Gastrocnemius medialis (tissue), 4 donors: ENCODE measurements around the gene ALCAM.

ENCODE experiments used
- CTCF ChIP-seq, 5 experiments: fragments of 450-650 bp in 3 of 5; fragments of 200-600 bp in 2 of 5; sonication (generic) in 2 of 5; IDR thresholded peaks in 4 of 5; conservative IDR thresholded peaks in 1 of 5; 1 replicate in 4 of 5; 2 replicates in 1 of 5; pipeline ENCODE4 v1.5.1; 2016 to 2019; ENCODE audit warnings: antibody characterized with exemption in 5 of 5, mild to moderate bottlenecking in 3 of 5, moderate library complexity in 3 of 5
- POLR2A ChIP-seq, 2 donors: fragments of 450-650 bp; IDR thresholded peaks; one replicate each; pipeline ENCODE4 v1.6.1; 2017; ENCODE audit warnings: antibody characterized with exemption in 2 of 2, mild to moderate bottlenecking in 2 of 2, moderate library complexity in 2 of 2

- no peak for TF ChIP-seq POLR2A (IDR thresholded peaks at IDR 0.05)
- no peak for TF ChIP-seq CTCF (IDR thresholded peaks at IDR 0.05 in 4 of 5, conservative IDR thresholded peaks at IDR 0.05 in 1 of 5)
Observed at GRCh38 chr3:105527535-105527934, 160.8 kb downstream of the ALCAM start.
